HepG2 (cell line): Measurements from ENCODE around the gene PPP3R1. TPM values are rescaled to one million over a fixed set of nuclear protein-coding genes. Genes with fewer than 3 reads are reported as not detected.

Experiments used
- CAMTA2 ChIP-seq: sonication (generic); formaldehyde crosslinking; IDR thresholded peaks from 2 replicates; pipeline ENCODE4 v1.4.0; 2020; ENCODE audit warnings: mild to moderate bottlenecking, missing genetic modification reagents, borderline replicate concordance
- MBD4 ChIP-seq: IDR thresholded peaks from 2 replicates; pipeline ENCODE4 v1.6.1; 2012; ENCODE audit warnings: low read length, inconsistent platforms, borderline replicate concordance
- MZF1 ChIP-seq: sonication (generic); formaldehyde crosslinking; IDR thresholded peaks from 2 replicates; pipeline ENCODE4 v1.8.1; 2023; ENCODE audit warnings: mild to moderate bottlenecking, missing genetic modification reagents, borderline replicate concordance
- NFATC3 ChIP-seq: sonication (generic); formaldehyde crosslinking; IDR thresholded peaks from 2 replicates; pipeline ENCODE4 v1.5.1; 2020; ENCODE audit warnings: mild to moderate bottlenecking, missing genetic modification reagents
- NFKBIZ ChIP-seq: IDR thresholded peaks from 2 replicates; pipeline ENCODE4 v1.6.1; 2018; ENCODE audit warnings: missing genetic modification reagents, missing compliant biosample characterization
- PHF8 ChIP-seq: sonication (generic); formaldehyde crosslinking; IDR thresholded peaks from 2 replicates; pipeline ENCODE4 v1.5.0; 2020; ENCODE audit warnings: missing genetic modification reagents
- PRPF4 ChIP-seq: fragments of 200-400 bp; formaldehyde crosslinking; IDR thresholded peaks from 2 replicates; pipeline ENCODE4 v1.6.1; 2016; ENCODE audit warnings: low read length, low read depth; ENCODE audit not compliant: poor library complexity, severe bottlenecking
- RFX3 ChIP-seq: IDR thresholded peaks from 2 replicates; pipeline ENCODE4 v1.6.1; 2016; ENCODE audit warnings: missing biosample characterization, missing genetic modification reagents
- SP1 ChIP-seq, 2 experiments: fragments of 450-650 bp in 1 of 2; sonication (generic) in 1 of 2; formaldehyde crosslinking in 1 of 2; IDR thresholded peaks; 2 replicates each; pipeline versions ENCODE4 v1.4.0 to v1.6.1; 2016 to 2020; ENCODE audit warnings: missing genetic modification reagents in 1 of 2
- ZEB1 ChIP-seq: IDR thresholded peaks from 2 replicates; pipeline ENCODE4 v1.6.1; 2012; ENCODE audit warnings: mild to moderate bottlenecking, low read depth, inconsistent platforms; ENCODE audit not compliant: insufficient replicate concordance
- ZMAT3 ChIP-seq: sonication (generic); formaldehyde crosslinking; conservative IDR thresholded peaks from 2 replicates; pipeline ENCODE4 v1.7.0; 2021; ENCODE audit warnings: missing genetic modification reagents
- ZNF558 ChIP-seq: sonication (generic); formaldehyde crosslinking; IDR thresholded peaks from 2 replicates; pipeline ENCODE4 v1.9.0; 2022; ENCODE audit warnings: mild to moderate bottlenecking, missing genetic modification reagents, borderline replicate concordance
- ZNF572 ChIP-seq: sonication (generic); formaldehyde crosslinking; IDR thresholded peaks from 2 replicates; pipeline ENCODE4 v1.5.1; 2020; ENCODE audit warnings: mild to moderate bottlenecking, missing genetic modification reagents
- ZNF577 ChIP-seq: sonication (generic); formaldehyde crosslinking; IDR thresholded peaks from 2 replicates; pipeline ENCODE4 v1.4.0; 2020; ENCODE audit warnings: mild to moderate bottlenecking, low read depth, missing genetic modification reagents, borderline replicate concordance
- ZSCAN29 ChIP-seq: sonication (generic); formaldehyde crosslinking; conservative IDR thresholded peaks from 2 replicates; pipeline ENCODE4 v1.4.0; 2020; ENCODE audit warnings: mild to moderate bottlenecking, missing genetic modification reagents
- polyA plus RNA-seq, 8 experiments: library from polyadenylated mRNA; depleted of rRNA in 3 of 8; stranded (reverse) in 7 of 8; unstranded in 1 of 8; fragments of >200 nt; fragmentation: Illumina TruSeq in 4 of 8; extraction: Trizol in 4 of 8; gene quantifications; 2 replicates each; pipeline versions ENCODE4 v1.2.1 to v1.2.3, GENCODE V29; 2011 to 2016; ENCODE audit warnings: low read depth in 4 of 8, missing spikeins in 1 of 8, mixed read lengths in 1 of 8; ENCODE audit not compliant: insufficient read depth in 1 of 8
- total RNA-seq, 5 experiments: library from RNA; depleted of rRNA; stranded (reverse); fragments of >200 nt; fragmentation: Illumina TruSeq; extraction: Trizol; gene quantifications; 2 replicates each; pipeline ENCODE4 v1.2.3, GENCODE V29; 2016; ENCODE audit warnings: low read depth in 1 of 5
- TF ChIP-seq, protein P1 (sequence below): sonication (generic); formaldehyde crosslinking; IDR thresholded peaks from 2 replicates; pipeline ENCODE4 v1.5.1; 2020; ENCODE audit warnings: missing genetic modification reagents, mild to moderate bottlenecking, borderline replicate concordance
- TF ChIP-seq, protein P2 (sequence below): sonication (generic); formaldehyde crosslinking; IDR thresholded peaks from 2 replicates; pipeline ENCODE4 v1.4.0; 2020; ENCODE audit warnings: mild to moderate bottlenecking, missing genetic modification reagents
- TF ChIP-seq, protein P3 (sequence below): IDR thresholded peaks from 2 replicates; pipeline ENCODE4 v1.6.1; 2016; ENCODE audit warnings: missing compliant biosample characterization, missing genetic modification reagents, borderline replicate concordance
- TF ChIP-seq, protein P4 (sequence below): sonication (generic); formaldehyde crosslinking; IDR thresholded peaks from 2 replicates; pipeline ENCODE4 v1.8.0; 2022; ENCODE audit warnings: missing genetic modification reagents, mild to moderate bottlenecking, borderline replicate concordance
- TF ChIP-seq, protein P5 (sequence below): sonication (generic); formaldehyde crosslinking; conservative IDR thresholded peaks from 2 replicates; pipeline ENCODE4 v1.4.0; 2020; ENCODE audit warnings: mild to moderate bottlenecking, missing genetic modification reagents, moderate library complexity
- TF ChIP-seq, protein P6 (sequence below): sonication (generic); formaldehyde crosslinking; IDR thresholded peaks from 2 replicates; pipeline ENCODE4 v1.8.1; 2023; ENCODE audit warnings: missing genetic modification reagents, mild to moderate bottlenecking, borderline replicate concordance

The PPP3R1 gene
- total and polyA plus RNA-seq, 2 of the 13 experiments (the other 11 are each of a cell fraction or from before 2014, with no cell fraction given): 11.6 to 25.7 TPM

DNA sequence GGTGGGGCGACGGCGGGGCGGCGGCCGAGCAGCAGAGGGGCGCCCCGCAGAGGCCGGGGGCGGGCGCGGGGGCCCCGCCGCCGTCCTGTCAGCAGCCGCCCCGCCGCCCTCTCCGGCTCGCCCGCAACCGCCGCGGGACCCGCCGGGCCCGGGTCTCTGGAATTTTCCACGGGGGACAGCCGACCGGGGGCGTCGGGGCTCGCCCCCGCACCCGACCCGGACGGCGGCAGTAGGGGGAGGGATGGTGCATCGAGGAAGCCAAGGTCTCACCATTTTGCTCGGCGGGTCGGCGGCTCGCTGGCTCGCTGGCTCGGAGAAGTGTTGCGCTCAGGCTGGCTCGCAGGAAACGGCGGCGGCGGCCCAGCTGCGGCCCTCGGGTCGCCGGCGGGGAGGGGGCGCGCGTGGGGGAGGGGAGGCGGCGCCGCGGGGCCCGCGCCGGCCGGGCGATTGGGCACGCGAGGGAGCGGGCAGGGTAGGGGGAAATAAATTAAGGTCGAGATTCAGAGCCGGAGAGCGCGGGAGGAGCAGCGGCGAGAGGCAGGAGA is 405 bp downstream of the PPP3R1 start (continued):
- TF ChIP-seq PHF8 (peak; percentile 51; the same call in 1 of the 2 replicates), NFATC3 (CRISPR knock-in tag) (no peak), NFKBIZ (CRISPR knock-in tag) (no peak), ZMAT3 (CRISPR knock-in tag) (0 out of 2 replicates have a peak, but pooled peaks have one; percentile 21), SP1 (IDR thresholded peaks at IDR 0.05) (no peak), SP1 (CRISPR knock-in tag; IDR thresholded peaks at IDR 0.05) (no peak), ZEB1 (no peak), MZF1 (no peak), ZNF577 (no peak), CAMTA2 (CRISPR knock-in tag) (no peak), ZSCAN29 (no peak), ZNF558 (CRISPR knock-in tag) (0 out of 2 replicates have a peak, but pooled peaks have one; percentile 9), ZNF572 (CRISPR knock-in tag) (no peak), RFX3 (CRISPR knock-in tag) (no peak), PRPF4 (no peak), MBD4 (no peak)
- TF ChIP-seq, protein P1, sequence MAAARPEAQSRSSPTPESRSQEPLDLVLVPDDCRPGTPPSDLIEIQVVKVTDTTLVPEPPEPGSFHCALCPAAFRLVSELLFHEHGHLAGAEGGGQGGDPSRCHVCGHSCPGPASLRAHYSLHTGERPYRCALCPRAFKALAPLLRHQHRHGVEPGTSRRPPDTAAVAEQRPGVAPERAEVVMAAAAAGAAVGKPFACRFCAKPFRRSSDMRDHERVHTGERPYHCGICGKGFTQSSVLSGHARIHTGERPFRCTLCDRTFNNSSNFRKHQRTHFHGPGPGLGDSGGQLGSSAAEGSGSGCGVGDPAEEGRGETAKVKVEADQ (CRISPR knock-in tag): no peak
- TF ChIP-seq, protein P2, sequence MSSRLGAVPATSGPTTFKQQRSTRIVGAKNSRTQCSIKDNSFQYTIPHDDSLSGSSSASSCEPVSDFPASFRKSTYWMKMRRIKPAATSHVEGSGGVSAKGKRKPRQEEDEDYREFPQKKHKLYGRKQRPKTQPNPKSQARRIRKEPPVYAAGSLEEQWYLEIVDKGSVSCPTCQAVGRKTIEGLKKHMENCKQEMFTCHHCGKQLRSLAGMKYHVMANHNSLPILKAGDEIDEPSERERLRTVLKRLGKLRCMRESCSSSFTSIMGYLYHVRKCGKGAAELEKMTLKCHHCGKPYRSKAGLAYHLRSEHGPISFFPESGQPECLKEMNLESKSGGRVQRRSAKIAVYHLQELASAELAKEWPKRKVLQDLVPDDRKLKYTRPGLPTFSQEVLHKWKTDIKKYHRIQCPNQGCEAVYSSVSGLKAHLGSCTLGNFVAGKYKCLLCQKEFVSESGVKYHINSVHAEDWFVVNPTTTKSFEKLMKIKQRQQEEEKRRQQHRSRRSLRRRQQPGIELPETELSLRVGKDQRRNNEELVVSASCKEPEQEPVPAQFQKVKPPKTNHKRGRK (CRISPR knock-in tag): no peak
- TF ChIP-seq, protein P3, sequence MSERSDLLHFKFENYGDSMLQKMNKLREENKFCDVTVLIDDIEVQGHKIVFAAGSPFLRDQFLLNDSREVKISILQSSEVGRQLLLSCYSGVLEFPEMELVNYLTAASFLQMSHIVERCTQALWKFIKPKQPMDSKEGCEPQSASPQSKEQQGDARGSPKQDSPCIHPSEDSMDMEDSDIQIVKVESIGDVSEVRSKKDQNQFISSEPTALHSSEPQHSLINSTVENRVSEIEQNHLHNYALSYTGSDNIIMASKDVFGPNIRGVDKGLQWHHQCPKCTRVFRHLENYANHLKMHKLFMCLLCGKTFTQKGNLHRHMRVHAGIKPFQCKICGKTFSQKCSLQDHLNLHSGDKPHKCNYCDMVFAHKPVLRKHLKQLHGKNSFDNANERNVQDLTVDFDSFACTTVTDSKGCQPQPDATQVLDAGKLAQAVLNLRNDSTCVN: no peak
- TF ChIP-seq, protein P4, sequence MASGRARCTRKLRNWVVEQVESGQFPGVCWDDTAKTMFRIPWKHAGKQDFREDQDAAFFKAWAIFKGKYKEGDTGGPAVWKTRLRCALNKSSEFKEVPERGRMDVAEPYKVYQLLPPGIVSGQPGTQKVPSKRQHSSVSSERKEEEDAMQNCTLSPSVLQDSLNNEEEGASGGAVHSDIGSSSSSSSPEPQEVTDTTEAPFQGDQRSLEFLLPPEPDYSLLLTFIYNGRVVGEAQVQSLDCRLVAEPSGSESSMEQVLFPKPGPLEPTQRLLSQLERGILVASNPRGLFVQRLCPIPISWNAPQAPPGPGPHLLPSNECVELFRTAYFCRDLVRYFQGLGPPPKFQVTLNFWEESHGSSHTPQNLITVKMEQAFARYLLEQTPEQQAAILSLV: no peak
- TF ChIP-seq, protein P5, sequence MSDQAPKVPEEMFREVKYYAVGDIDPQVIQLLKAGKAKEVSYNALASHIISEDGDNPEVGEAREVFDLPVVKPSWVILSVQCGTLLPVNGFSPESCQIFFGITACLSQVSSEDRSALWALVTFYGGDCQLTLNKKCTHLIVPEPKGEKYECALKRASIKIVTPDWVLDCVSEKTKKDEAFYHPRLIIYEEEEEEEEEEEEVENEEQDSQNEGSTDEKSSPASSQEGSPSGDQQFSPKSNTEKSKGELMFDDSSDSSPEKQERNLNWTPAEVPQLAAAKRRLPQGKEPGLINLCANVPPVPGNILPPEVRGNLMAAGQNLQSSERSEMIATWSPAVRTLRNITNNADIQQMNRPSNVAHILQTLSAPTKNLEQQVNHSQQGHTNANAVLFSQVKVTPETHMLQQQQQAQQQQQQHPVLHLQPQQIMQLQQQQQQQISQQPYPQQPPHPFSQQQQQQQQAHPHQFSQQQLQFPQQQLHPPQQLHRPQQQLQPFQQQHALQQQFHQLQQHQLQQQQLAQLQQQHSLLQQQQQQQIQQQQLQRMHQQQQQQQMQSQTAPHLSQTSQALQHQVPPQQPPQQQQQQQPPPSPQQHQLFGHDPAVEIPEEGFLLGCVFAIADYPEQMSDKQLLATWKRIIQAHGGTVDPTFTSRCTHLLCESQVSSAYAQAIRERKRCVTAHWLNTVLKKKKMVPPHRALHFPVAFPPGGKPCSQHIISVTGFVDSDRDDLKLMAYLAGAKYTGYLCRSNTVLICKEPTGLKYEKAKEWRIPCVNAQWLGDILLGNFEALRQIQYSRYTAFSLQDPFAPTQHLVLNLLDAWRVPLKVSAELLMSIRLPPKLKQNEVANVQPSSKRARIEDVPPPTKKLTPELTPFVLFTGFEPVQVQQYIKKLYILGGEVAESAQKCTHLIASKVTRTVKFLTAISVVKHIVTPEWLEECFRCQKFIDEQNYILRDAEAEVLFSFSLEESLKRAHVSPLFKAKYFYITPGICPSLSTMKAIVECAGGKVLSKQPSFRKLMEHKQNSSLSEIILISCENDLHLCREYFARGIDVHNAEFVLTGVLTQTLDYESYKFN: no peak
- TF ChIP-seq, protein P6, sequence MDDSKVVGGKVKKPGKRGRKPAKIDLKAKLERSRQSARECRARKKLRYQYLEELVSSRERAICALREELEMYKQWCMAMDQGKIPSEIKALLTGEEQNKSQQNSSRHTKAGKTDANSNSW: no peak
